HepG2 (cell line): ENCODE results near the gene ACSS1.

Experiments
- ATF2 ChIP-seq: sonication (generic); formaldehyde crosslinking; IDR thresholded peaks from 2 replicates; pipeline ENCODE4 v1.4.0; 2020; ENCODE audit warnings: missing genetic modification reagents
- DNMT3B ChIP-seq: conservative IDR thresholded peaks from 2 replicates; pipeline ENCODE4 v1.6.1; 2016; ENCODE audit warnings: missing biosample characterization, control low read depth
- HNRNPUL1 ChIP-seq: fragments of 200-400 bp; formaldehyde crosslinking; IDR thresholded peaks from 2 replicates; pipeline ENCODE4 v1.6.1; 2017; ENCODE audit warnings: low read depth, mild to moderate bottlenecking, low read length, moderate library complexity
- RBFOX2 ChIP-seq: fragments of 200-400 bp; formaldehyde crosslinking; IDR thresholded peaks from 2 replicates; pipeline ENCODE4 v1.6.1; 2017; ENCODE audit warnings: low read depth, mild to moderate bottlenecking, low read length
- ZMYM3 ChIP-seq: sonication (generic); formaldehyde crosslinking; IDR thresholded peaks from 2 replicates; pipeline ENCODE4 v1.5.1; 2020; ENCODE audit warnings: mild to moderate bottlenecking, missing genetic modification reagents
- TF ChIP-seq, protein P1 (sequence below): sonication (generic); formaldehyde crosslinking; IDR thresholded peaks from 2 replicates; pipeline ENCODE4 v1.5.0; 2020; ENCODE audit warnings: mild to moderate bottlenecking, missing genetic modification reagents, moderate library complexity
- TF ChIP-seq, protein P2 (sequence below): sonication (generic); formaldehyde crosslinking; IDR thresholded peaks from 2 replicates; pipeline ENCODE4 v1.5.0; 2020; ENCODE audit warnings: missing genetic modification reagents

DNA sequence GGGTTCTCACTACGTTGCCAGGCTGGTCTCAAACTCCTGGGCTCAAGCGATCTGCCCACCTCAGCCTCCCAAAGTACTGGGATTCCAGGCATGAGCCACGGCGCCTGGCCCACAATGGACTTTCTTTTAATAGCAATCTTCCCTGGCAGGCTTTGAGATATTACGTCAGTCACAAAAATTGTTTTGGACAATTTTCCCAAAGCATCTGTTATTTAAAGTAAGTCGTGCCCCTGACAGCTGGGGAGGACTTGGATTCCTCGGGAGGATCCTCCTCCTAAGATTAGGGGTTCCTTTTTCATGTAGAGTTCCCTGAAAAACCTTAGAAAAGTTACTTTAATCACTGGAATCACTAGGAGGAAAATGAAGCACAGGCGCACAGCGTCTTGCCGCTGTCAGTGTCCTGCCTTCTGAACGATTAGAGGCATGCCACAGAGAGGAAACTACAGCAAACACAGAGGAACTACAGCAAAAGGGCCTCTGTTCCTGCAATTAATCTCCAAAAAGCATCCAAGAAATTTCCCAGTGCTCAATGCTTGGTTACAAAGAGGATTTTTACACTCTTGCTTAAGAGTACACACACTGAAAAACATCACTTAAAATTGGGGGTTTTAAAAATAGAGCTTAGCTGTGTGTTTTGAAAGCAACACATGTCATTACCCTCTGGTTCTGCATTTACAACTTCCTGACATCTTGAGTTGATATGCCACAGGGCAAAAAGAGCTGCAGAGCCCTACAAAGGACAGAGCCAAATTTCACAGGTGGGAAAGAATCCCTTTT lies 4.5 kb downstream of the ACSS1 start:
- no peak for TF ChIP-seq ATF2 (CRISPR knock-in tag)
- no peak for TF ChIP-seq RBFOX2
- TF ChIP-seq DNMT3B (CRISPR knock-in tag), result no peak
- no peak for TF ChIP-seq HNRNPUL1
- no peak for TF ChIP-seq ZMYM3 (CRISPR knock-in tag)
- TF ChIP-seq, protein P1, sequence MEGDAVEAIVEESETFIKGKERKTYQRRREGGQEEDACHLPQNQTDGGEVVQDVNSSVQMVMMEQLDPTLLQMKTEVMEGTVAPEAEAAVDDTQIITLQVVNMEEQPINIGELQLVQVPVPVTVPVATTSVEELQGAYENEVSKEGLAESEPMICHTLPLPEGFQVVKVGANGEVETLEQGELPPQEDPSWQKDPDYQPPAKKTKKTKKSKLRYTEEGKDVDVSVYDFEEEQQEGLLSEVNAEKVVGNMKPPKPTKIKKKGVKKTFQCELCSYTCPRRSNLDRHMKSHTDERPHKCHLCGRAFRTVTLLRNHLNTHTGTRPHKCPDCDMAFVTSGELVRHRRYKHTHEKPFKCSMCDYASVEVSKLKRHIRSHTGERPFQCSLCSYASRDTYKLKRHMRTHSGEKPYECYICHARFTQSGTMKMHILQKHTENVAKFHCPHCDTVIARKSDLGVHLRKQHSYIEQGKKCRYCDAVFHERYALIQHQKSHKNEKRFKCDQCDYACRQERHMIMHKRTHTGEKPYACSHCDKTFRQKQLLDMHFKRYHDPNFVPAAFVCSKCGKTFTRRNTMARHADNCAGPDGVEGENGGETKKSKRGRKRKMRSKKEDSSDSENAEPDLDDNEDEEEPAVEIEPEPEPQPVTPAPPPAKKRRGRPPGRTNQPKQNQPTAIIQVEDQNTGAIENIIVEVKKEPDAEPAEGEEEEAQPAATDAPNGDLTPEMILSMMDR (CRISPR knock-in tag), result no peak
- TF ChIP-seq, protein P2, sequence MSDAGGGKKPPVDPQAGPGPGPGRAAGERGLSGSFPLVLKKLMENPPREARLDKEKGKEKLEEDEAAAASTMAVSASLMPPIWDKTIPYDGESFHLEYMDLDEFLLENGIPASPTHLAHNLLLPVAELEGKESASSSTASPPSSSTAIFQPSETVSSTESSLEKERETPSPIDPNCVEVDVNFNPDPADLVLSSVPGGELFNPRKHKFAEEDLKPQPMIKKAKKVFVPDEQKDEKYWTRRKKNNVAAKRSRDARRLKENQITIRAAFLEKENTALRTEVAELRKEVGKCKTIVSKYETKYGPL (CRISPR knock-in tag), result no peak
